ENCODE data around the gene GNG14.
"Not testable (repeated sequence)": the region's sequence is repeated elsewhere in the genome, so short reads cannot be mapped to it uniquely, and the experiment has no call there.

The GNG14 gene

GRCh38 chr19:12668346-12668745 lies 19.5 kb upstream of the GNG14 start:
- DNase-seq, result no peak

GRCh38 chr19:12668932-12669269 lies 18.9 kb upstream of the GNG14 start:
- no peak for DNase-seq

GRCh38 chr19:12669270-12670158 lies 18.3 kb upstream of the GNG14 start:
- peak; percentile 69 for DNase-seq

GRCh38 chr19:12670159-12670928 lies 17.5 kb upstream of the GNG14 start:
- DNase-seq, result no peak

- no peak for DNase-seq
Measured at GRCh38 chr19:12672744-12673143, 15.1 kb upstream of the GNG14 start.

GRCh38 chr19:12675399-12675798 lies 12.4 kb upstream of the GNG14 start:
- no peak for DNase-seq

- DNase-seq, result no peak
Measured at GRCh38 chr19:12675940-12676339, 11.9 kb upstream of the GNG14 start.

- peak; percentile 18 for DNase-seq
Measured at GRCh38 chr19:12676384-12676792, 11.4 kb upstream of the GNG14 start.

- DNase-seq, result no peak
Measured at GRCh38 chr19:12676928-12677327, 10.9 kb upstream of the GNG14 start.

- not testable (repeated sequence) for DNase-seq
Measured at GRCh38 chr19:12678039-12678438, 9.8 kb upstream of the GNG14 start.

GRCh38 chr19:12680034-12680433 lies 7.8 kb upstream of the GNG14 start:
- DNase-seq, result no peak

GRCh38 chr19:12681074-12681987 lies 6.5 kb upstream of the GNG14 start, which contains the start of gene DHPS:
TSS of gene DHPS (minus strand) at chr19:12681880. CDS start at chr19:12681766, 114 bp downstream.
- peak; percentile 99 for DNase-seq

GRCh38 chr19:12685831-12686230 lies 2.0 kb upstream of the GNG14 start:
- no peak for DNase-seq

- DNase-seq, result no peak
Measured at GRCh38 chr19:12689012-12689411, 1.2 kb downstream of the GNG14 start.

GRCh38 chr19:12689581-12690216 lies 1.9 kb downstream of the GNG14 start:
- DNase-seq, result no peak

- DNase-seq, result no peak
Measured at GRCh38 chr19:12692960-12693359, 5.2 kb downstream of the GNG14 start.

GRCh38 chr19:12694641-12695040 lies 6.8 kb downstream of the GNG14 start:
- no peak for DNase-seq

GRCh38 chr19:12695096-12695495 lies 7.3 kb downstream of the GNG14 start:
- DNase-seq, result no peak

GRCh38 chr19:12695514-12695913 lies 7.7 kb downstream of the GNG14 start:
- DNase-seq, result no peak

- DNase-seq, result no peak
Measured at GRCh38 chr19:12695997-12696365, 8.2 kb downstream of the GNG14 start.

- peak; percentile 86 for DNase-seq
Measured at GRCh38 chr19:12696366-12697335, 8.9 kb downstream of the GNG14 start, which contains the start of gene FBXW9. TSS of gene FBXW9 (minus strand) at chr19:12696631. CDS start at chr19:12696581, 50 bp downstream.

All from DMS 273 treated with DMSO at 0.1 percent for 48 hours (cell line).